GM19372 (cell line): Measurements from ENCODE around the gene BLM.
"Not testable (repeated sequence)": the region's sequence is repeated elsewhere in the genome, so short reads cannot be mapped to it uniquely, and the experiment has no call there.

Experiments used
- ATAC-seq: cut with Tn5 transposase; IDR thresholded peaks from one replicate; pipeline ENCODE4 v1.9.1; 2021; ENCODE audit warnings: mild to moderate bottlenecking, low read depth, moderate library complexity; ENCODE audit not compliant: unreplicated experiment

BLM gene

GRCh38 chr15:90729261-90729660 is 12.1 kb downstream of the BLM start:
- no peak for ATAC-seq

GRCh38 chr15:90730290-90730689 is 13.1 kb downstream of the BLM start:
- ATAC-seq = no peak

GRCh38 chr15:90735923-90736322 is 18.8 kb downstream of the BLM start:
- no peak for ATAC-seq

GRCh38 chr15:90740545-90740944 is 23.4 kb downstream of the BLM start:
- ATAC-seq = not testable (repeated sequence)

GRCh38 chr15:90742087-90742486 is 24.9 kb downstream of the BLM start:
- ATAC-seq = no peak

- no peak for ATAC-seq
Observed at GRCh38 chr15:90743407-90743806, 26.3 kb downstream of the BLM start.

- no peak for ATAC-seq
Observed at GRCh38 chr15:90744759-90745402, 27.7 kb downstream of the BLM start.

- no peak for ATAC-seq
Observed at GRCh38 chr15:90749754-90750153, 32.6 kb downstream of the BLM start.

GRCh38 chr15:90750186-90750585 is 33.0 kb downstream of the BLM start:
- ATAC-seq = no peak

GRCh38 chr15:90751300-90751825 is 34.2 kb downstream of the BLM start:
- no peak for ATAC-seq

GRCh38 chr15:90756916-90757315 is 39.8 kb downstream of the BLM start:
- no peak for ATAC-seq

- no peak for ATAC-seq
Observed at GRCh38 chr15:90757461-90757860, 40.3 kb downstream of the BLM start.

- ATAC-seq = no peak
Observed at GRCh38 chr15:90760661-90761232, 43.6 kb downstream of the BLM start.

- ATAC-seq = no peak
Observed at GRCh38 chr15:90761629-90762028, 44.5 kb downstream of the BLM start.

GRCh38 chr15:90762109-90762508 is 45.0 kb downstream of the BLM start:
- ATAC-seq = no peak

GRCh38 chr15:90763366-90764099 is 46.4 kb downstream of the BLM start:
- ATAC-seq = no peak

- no peak for ATAC-seq
Observed at GRCh38 chr15:90765531-90765930, 48.4 kb downstream of the BLM start.

- no peak for ATAC-seq
Observed at GRCh38 chr15:90765966-90766365, 48.8 kb downstream of the BLM start.

GRCh38 chr15:90769375-90769774 is 52.2 kb downstream of the BLM start:
- ATAC-seq = no peak

GRCh38 chr15:90773485-90773884 is 56.3 kb downstream of the BLM start:
- ATAC-seq = no peak

- ATAC-seq = no peak
Observed at GRCh38 chr15:90774731-90775514, 57.8 kb downstream of the BLM start.
